D721Med (cell line): ENCODE results near the gene LSM6.

ENCODE experiments used
- DNase-seq: peaks from one replicate; pipeline ENCODE4 v3.0.0; 2011; ENCODE audit warnings: low spot score; ENCODE audit not compliant: insufficient read length
- FAIRE-seq: peaks from 2 replicates; lab custom pipeline; 2011; peaks lifted over from hg19 to GRCh38; lab: Jason Lieb, UNC
- CTCF ChIP-seq: IDR thresholded peaks from 2 replicates; pipeline ENCODE4 v1.5.1; 2012; ENCODE audit warnings: mild to moderate bottlenecking, control low read depth; ENCODE audit not compliant: insufficient read depth; ENCODE audit errors: missing control alignments

LSM6 gene

DNA sequence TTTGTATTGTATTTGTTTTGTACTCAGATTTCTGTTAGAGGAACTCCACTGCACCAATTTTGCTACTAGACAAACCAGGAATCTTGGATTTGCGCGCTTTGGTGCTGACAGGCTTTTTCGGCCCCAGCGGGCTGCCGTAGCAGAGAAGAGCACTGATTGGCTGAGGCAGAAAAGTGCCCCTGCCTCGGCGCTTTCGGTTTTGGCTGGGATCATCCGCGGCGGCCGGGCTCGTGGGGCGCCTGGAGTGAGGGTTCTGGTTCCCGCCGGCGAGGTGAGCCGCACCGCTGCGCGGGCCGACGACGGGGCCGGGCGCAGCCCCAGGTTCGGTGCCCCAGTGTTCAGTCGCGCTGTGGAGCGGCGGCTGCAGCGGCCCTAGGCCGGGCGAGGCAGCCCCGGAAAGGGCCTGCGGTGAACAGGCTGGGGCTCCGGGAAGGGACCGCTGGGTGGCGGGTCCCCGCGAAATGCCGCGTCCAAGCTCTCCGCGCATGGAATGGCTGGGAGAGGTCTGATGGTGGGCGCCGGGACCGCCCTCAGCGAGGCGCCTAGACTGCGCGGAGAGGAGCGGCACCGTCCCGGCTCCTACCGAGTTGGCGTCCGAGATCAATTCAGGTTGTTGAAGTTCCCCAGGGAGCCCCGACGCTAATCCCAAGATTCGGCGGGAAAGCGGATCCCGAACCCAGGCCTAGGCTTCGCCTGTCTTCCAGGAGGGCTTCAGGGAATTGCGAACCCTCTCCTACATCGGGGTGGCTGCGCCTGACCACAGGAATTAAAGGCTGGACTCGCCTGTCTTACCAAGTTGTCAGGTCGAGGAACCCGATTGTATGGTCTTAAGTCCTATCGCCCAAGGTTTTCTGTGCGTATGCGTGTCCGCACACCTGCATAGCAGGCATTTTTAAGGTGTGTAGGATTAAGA is at the start of gene LSM6:
TSS of gene LSM6 (plus strand) at position 178 of the 913 bp plus-strand sequence. CDS start 7,204 bp downstream, outside the sequence.
- FAIRE-seq (no peak), DNase-seq (peak; percentile 37)
- TF ChIP-seq CTCF, result no peak

GRCh38 chr4:146132445-146132844 is 43.1 kb upstream of the LSM6 start:
- FAIRE-seq (no peak), DNase-seq (no peak)
- no peak for TF ChIP-seq CTCF

GRCh38 chr4:146134761-146135445 is 40.6 kb upstream of the LSM6 start:
- no peak for FAIRE-seq
- TF ChIP-seq CTCF, result no peak
- DNase-seq, result no peak

GRCh38 chr4:146135941-146136340 is 39.6 kb upstream of the LSM6 start:
- FAIRE-seq (no peak), DNase-seq (no peak)
- no peak for TF ChIP-seq CTCF

DNA sequence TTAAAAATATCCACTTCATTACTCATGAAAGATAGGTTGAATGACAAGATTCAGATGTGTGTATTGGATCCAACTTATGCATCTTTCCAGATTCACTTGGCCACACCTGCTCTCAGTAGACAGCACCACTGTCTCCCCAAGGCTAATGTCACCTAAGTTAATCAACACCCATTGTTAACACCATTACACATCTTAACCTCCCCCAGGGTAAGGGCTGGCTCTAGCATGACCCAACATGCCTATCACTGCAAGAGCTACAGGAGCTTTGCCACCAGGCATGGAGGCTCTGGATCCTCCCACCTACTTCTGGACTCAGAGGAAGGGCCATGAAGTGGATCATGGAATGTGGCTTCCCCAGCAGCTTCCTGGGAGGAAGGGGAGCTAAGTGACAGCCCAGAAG is 32.8 kb upstream of the LSM6 start:
- FAIRE-seq (no peak), DNase-seq (no peak)
- no peak for TF ChIP-seq CTCF

DNA sequence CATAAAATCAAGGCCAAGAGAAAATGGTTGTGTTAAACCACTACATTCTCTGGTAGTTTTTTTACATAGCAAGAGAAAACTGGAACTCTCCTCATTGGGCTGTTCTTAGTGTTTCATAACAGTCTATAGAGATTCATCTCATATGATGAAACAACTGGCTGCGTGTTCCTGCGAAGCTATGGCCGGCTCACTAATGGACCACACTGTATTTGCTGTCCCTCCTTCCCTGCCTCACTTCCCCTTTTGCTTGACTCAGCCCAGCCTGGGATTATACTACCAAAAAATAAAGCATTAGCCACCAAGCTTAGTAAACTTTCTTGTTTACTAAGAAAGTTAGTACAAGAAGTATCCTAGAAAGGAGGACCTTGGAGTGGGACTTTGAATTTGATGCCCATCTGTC is 31.6 kb upstream of the LSM6 start:
- DNase-seq, result no peak
- no peak for TF ChIP-seq CTCF
- FAIRE-seq, result no peak

DNA sequence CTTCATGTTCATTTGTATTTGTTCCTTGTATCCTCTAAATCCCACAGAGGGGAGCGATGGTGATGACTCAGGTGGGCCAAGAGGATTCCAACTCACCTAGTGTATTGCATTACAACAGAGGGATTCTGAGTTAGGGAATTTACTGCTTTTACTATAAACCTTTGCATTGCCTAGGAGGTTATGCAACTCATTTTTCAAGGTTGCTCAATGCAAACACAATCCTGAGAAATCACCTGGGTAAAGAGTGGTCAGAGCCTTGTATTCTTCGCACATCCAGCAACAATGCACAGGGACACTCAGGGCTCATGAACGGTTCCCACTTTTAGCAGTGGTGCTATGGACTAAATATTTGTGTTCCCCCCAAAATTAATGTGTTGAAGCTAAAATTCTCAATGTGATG is 28.6 kb upstream of the LSM6 start:
- no peak for TF ChIP-seq CTCF
- DNase-seq, result no peak
- FAIRE-seq, result no peak
